ENCODE results near the gene GLUD1.
"Not testable (repeated sequence)": the region's sequence is repeated elsewhere in the genome, so short reads cannot be mapped to it uniquely, and the experiment has no call there.

GLUD1 gene

GRCh38 chr10:87094373-87095235 lies at the start of gene GLUD1, which contains the start of gene SHLD2:
Gene GLUD1 (minus strand): TSS chr10:87094843. CDS start chr10:87094769, 74 bp downstream.
Gene SHLD2 (plus strand): TSS chr10:87095206. CDS start chr10:87151355, 56,149 bp downstream.
- peak; percentile 92 for DNase-seq

GRCh38 chr10:87143109-87143418 lies 48.4 kb upstream of the GLUD1 start:
- DNase-seq = not testable (repeated sequence)

- not testable (repeated sequence) for DNase-seq
Measured at GRCh38 chr10:87142230-87143108, 47.8 kb upstream of the GLUD1 start.

- not testable (repeated sequence) for DNase-seq
Measured at GRCh38 chr10:87137478-87137877, 42.8 kb upstream of the GLUD1 start.

GRCh38 chr10:87134440-87134839 lies 39.8 kb upstream of the GLUD1 start:
- not testable (repeated sequence) for DNase-seq

GRCh38 chr10:87133936-87134335 lies 39.3 kb upstream of the GLUD1 start:
- DNase-seq = not testable (repeated sequence)

- not testable (repeated sequence) for DNase-seq
Measured at GRCh38 chr10:87132176-87132575, 37.5 kb upstream of the GLUD1 start.

GRCh38 chr10:87127607-87128156 lies 33.0 kb upstream of the GLUD1 start:
- DNase-seq = not testable (repeated sequence)

GRCh38 chr10:87127048-87127447 lies 32.4 kb upstream of the GLUD1 start:
- not testable (repeated sequence) for DNase-seq

- not testable (repeated sequence) for DNase-seq
Measured at GRCh38 chr10:87123351-87123750, 28.7 kb upstream of the GLUD1 start.

- DNase-seq = not testable (repeated sequence)
Measured at GRCh38 chr10:87119029-87119428, 24.4 kb upstream of the GLUD1 start.

GRCh38 chr10:87118122-87118521 lies 23.5 kb upstream of the GLUD1 start:
- not testable (repeated sequence) for DNase-seq

- no peak for DNase-seq
Measured at GRCh38 chr10:87105446-87106124, 10.9 kb upstream of the GLUD1 start.

GRCh38 chr10:87104727-87105126 lies 10.1 kb upstream of the GLUD1 start:
- DNase-seq = not testable (repeated sequence)

GRCh38 chr10:87101996-87102395 lies 7.4 kb upstream of the GLUD1 start:
- no peak for DNase-seq

GRCh38 chr10:87095236-87095945 lies 748 bp upstream of the GLUD1 start:
- peak; percentile 82 for DNase-seq

- peak; percentile 68 for DNase-seq
Measured at GRCh38 chr10:87093632-87094372, 841 bp downstream of the GLUD1 start.

- peak; percentile 55 for DNase-seq
Measured at GRCh38 chr10:87092861-87093631, 1.6 kb downstream of the GLUD1 start.

GRCh38 chr10:87092376-87092860 lies 2.2 kb downstream of the GLUD1 start:
- DNase-seq = peak; percentile 40

GRCh38 chr10:87090779-87091178 lies 3.9 kb downstream of the GLUD1 start:
- DNase-seq = no peak

All from CD4-positive, alpha-beta T cell treated with Interleukin-12 subunit alpha and Interleukin-12 subunit beta, for 1 hour (primary cell).